HepG2 (cell line): ENCODE data around the gene SNX10. TPM values are rescaled to one million over a fixed set of nuclear protein-coding genes. Genes with fewer than 3 reads are reported as not detected.

Experiments used
- EP300 ChIP-seq, 3 experiments: sonication (generic) in 1 of 3; formaldehyde crosslinking in 1 of 3; IDR thresholded peaks; 2 replicates each; pipeline versions ENCODE4 v1.5.1 to v1.6.1; 2011 to 2020; ENCODE audit warnings: low read depth in 2 of 3, low read length in 2 of 3, borderline replicate concordance in 1 of 3, improper control_type of control experiment in 1 of 3, mild to moderate bottlenecking in 1 of 3, missing genetic modification reagents in 1 of 3, moderate library complexity in 1 of 3
- HHEX ChIP-seq: IDR thresholded peaks from 2 replicates; pipeline ENCODE4 v1.6.1; 2016; ENCODE audit warnings: control low read depth
- HNF4G ChIP-seq, 2 experiments: sonication (generic) in 1 of 2; formaldehyde crosslinking in 1 of 2; IDR thresholded peaks; 2 replicates each; pipeline versions ENCODE4 v1.4.0 to v1.6.1; 2011 to 2020; ENCODE audit warnings: borderline replicate concordance in 2 of 2, low read depth in 2 of 2, mild to moderate bottlenecking in 2 of 2, low read length in 1 of 2, missing genetic modification reagents in 1 of 2, moderate library complexity in 1 of 2
- MEIS2 ChIP-seq: sonication (generic); formaldehyde crosslinking; IDR thresholded peaks from 2 replicates; pipeline ENCODE4 v1.9.0; 2021; ENCODE audit warnings: mild to moderate bottlenecking, missing genetic modification reagents
- PCBP1 ChIP-seq: fragments of 200-400 bp; formaldehyde crosslinking; IDR thresholded peaks from 2 replicates; pipeline ENCODE4 v1.6.1; 2017; ENCODE audit warnings: mild to moderate bottlenecking, low read depth, low read length, borderline replicate concordance
- SAP130 ChIP-seq: IDR thresholded peaks from 2 replicates; pipeline ENCODE4 v1.6.1; 2016; ENCODE audit warnings: low read depth
- SOX13 ChIP-seq, 3 experiments: fragments of 450-650 bp in 1 of 3; sonication (generic) in 1 of 3; formaldehyde crosslinking in 1 of 3; IDR thresholded peaks in 2 of 3; conservative IDR thresholded peaks in 1 of 3; 2 replicates each; pipeline versions ENCODE4 v1.5.0 to v1.6.1; 2016 to 2020; ENCODE audit warnings: antibody characterized with exemption in 1 of 3, mild to moderate bottlenecking in 1 of 3, missing compliant biosample characterization in 1 of 3, missing genetic modification reagents in 1 of 3, moderate library complexity in 1 of 3
- TBX2 ChIP-seq: sonication (generic); formaldehyde crosslinking; IDR thresholded peaks from 2 replicates; pipeline ENCODE4 v1.5.0; 2020; ENCODE audit warnings: missing genetic modification reagents, mild to moderate bottlenecking, borderline replicate concordance
- ZNF407 ChIP-seq: sonication (generic); formaldehyde crosslinking; IDR thresholded peaks from one replicate; pipeline ENCODE4 v1.5.1; 2020; ENCODE audit warnings: mild to moderate bottlenecking, missing genetic modification reagents; ENCODE audit errors: not compliant biosample characterization
- ZNF460 ChIP-seq: sonication (generic); formaldehyde crosslinking; IDR thresholded peaks from 2 replicates; pipeline ENCODE4 v1.5.1; 2020; ENCODE audit warnings: missing genetic modification reagents, mild to moderate bottlenecking, borderline replicate concordance
- polyA plus RNA-seq, 8 experiments: library from polyadenylated mRNA; depleted of rRNA in 3 of 8; stranded (reverse) in 7 of 8; unstranded in 1 of 8; fragments of >200 nt; fragmentation: Illumina TruSeq in 4 of 8; extraction: Trizol in 4 of 8; gene quantifications; 2 replicates each; pipeline versions ENCODE4 v1.2.1 to v1.2.3, GENCODE V29; 2011 to 2016; ENCODE audit warnings: low read depth in 4 of 8, missing spikeins in 1 of 8, mixed read lengths in 1 of 8; ENCODE audit not compliant: insufficient read depth in 1 of 8
- total RNA-seq, 5 experiments: library from RNA; depleted of rRNA; stranded (reverse); fragments of >200 nt; fragmentation: Illumina TruSeq; extraction: Trizol; gene quantifications; 2 replicates each; pipeline ENCODE4 v1.2.3, GENCODE V29; 2016; ENCODE audit warnings: low read depth in 1 of 5

The SNX10 gene
- total and polyA plus RNA-seq, 2 of the 13 experiments (the other 11 are each of a cell fraction or from before 2014, with no cell fraction given), result 26.0 to 27.6 TPM

- TF ChIP-seq ZNF407 (CRISPR knock-in tag), result no peak
- no peak for TF ChIP-seq ZNF460
- TF ChIP-seq MEIS2 (CRISPR knock-in tag), result no peak
- TF ChIP-seq HHEX (CRISPR knock-in tag), result 0 out of 2 replicates have a peak, but pooled peaks have one; percentile 27
- no peak for TF ChIP-seq PCBP1
- TF ChIP-seq TBX2, result 0 out of 2 replicates have a peak, but pooled peaks have one; percentile 20
- no peak for TF ChIP-seq SOX13 (IDR thresholded peaks at IDR 0.05)
- TF ChIP-seq SOX13 (CRISPR knock-in tag; conservative IDR thresholded peaks at IDR 0.05 in 1 of 2, IDR thresholded peaks at IDR 0.05 in 1 of 2), result 0 out of 4 replicates have a peak, but pooled peaks of 1 of the 2 experiments have one; percentile 14
- peak; percentile 31; the same call in 1 of the 2 replicates for TF ChIP-seq HNF4G (IDR thresholded peaks at IDR 0.05; ENCODE audit: borderline replicate concordance, low read depth, low read length)
- no peak for TF ChIP-seq HNF4G (CRISPR knock-in tag; IDR thresholded peaks at IDR 0.05; ENCODE audit: borderline replicate concordance, low read depth)
- 0 out of 4 replicates have a peak, but pooled peaks of 1 of the 2 experiments have one; percentile 7 for TF ChIP-seq EP300 (IDR thresholded peaks at IDR 0.05; ENCODE audit: low read depth in 2 of 2, low read length in 2 of 2)
- no peak for TF ChIP-seq EP300 (CRISPR knock-in tag; IDR thresholded peaks at IDR 0.05; ENCODE audit: borderline replicate concordance)
- TF ChIP-seq SAP130 (CRISPR knock-in tag), result no peak
Measured at GRCh38 chr7:26356929-26357798, 65.5 kb downstream of the SNX10 start (continued).
